T-helper 2 cell treated with Interferon-gamma antibody and Interleukin-4, amounts not matched to agents 5 μg/mL and 100 μg/mL, for 36 hours (primary cell): ENCODE data around the gene KRT39.
A peak's percentile ranks its signal among the peaks of the same experiment; 100 is the strongest.

Experiments used
- DNase-seq: peaks from one replicate; pipeline ENCODE4 v3.0.0; 2021; ENCODE audit warnings: low spot score
- H3K27ac Mint-ChIP-seq: one replicate; pipeline ENCODE4 v1.8.0; 2021; ENCODE audit warnings: mild to moderate bottlenecking, mixed read lengths
- H3K27me3 Mint-ChIP-seq: one replicate; pipeline ENCODE4 v1.8.0; 2021; ENCODE audit warnings: low read depth, mixed read lengths
- H3K36me3 Mint-ChIP-seq: one replicate; pipeline ENCODE4 v1.8.0; 2021; ENCODE audit warnings: low read depth, mixed read lengths
- H3K4me1 Mint-ChIP-seq: one replicate; pipeline ENCODE4 v1.8.0; 2021; ENCODE audit warnings: low read depth, mixed read lengths
- H3K4me3 Mint-ChIP-seq: one replicate; pipeline ENCODE4 v1.8.0; 2022; ENCODE audit warnings: mild to moderate bottlenecking, moderate library complexity, mixed read lengths
- H3K9me3 Mint-ChIP-seq: one replicate; pipeline ENCODE4 v1.8.0; 2021; ENCODE audit warnings: mixed read lengths

Gene KRT39

DNA sequence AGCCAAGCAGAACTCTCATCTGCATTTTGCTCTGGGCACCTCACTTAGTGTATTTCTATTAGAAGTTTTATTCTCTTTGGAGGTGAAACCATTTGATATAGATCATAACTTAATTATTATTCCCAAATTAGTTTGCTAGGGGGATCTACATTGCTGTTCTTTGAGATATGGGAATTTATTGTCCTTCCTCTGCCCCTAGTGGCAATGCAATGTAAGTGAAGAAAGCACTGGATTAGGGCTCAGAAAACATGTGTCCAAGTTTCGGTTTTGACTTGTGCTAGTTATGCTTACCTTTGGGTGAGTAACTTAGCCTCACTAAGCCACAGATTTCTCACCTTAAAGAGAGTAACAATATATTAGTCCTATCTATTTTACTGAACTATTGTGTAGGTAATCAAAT lies 2.9 kb downstream of the KRT39 start:
- H3K9me3 Mint-ChIP-seq: no peaks in the 10 kb centered on the region
- peaks cover 5% of the 10 kb centered on the region for H3K4me1 Mint-ChIP-seq
- H3K36me3 Mint-ChIP-seq: no peaks in the 10 kb centered on the region
- peaks cover 2% of the 10 kb centered on the region for H3K27me3 Mint-ChIP-seq
- no peak for DNase-seq
- H3K27ac Mint-ChIP-seq: no peak overlapping the region
- H3K4me3 Mint-ChIP-seq: no peak overlapping the region

DNA sequence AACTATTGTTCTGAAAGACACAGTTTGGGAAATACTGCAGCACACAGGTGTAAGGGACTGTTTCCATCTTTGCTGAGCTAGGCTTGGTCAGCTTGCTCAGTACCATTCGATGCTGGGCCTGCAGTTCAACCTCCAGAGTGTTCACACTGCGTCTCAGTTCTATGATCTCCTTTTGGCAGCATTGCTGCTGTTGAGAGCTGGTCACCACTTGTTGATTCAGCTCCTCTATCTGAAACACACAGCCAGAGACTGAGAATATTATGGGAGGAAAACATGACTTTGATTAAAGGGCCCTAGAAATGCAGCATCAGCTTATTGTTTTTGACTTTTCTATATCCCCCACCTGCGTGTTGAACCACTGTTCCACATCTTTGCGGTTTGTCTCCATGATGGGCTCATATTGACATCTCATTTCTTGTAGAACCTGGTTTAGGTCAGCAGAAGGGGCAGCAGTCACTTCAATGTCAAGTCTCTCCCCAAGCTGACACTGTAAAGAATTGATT lies 4.6 kb downstream of the KRT39 start:
- no peak overlapping the region for H3K27ac Mint-ChIP-seq
- H3K27me3 Mint-ChIP-seq: no peaks in the 10 kb centered on the region
- no peaks in the 10 kb centered on the region for H3K36me3 Mint-ChIP-seq
- no peak overlapping the region for H3K4me3 Mint-ChIP-seq
- H3K4me1 Mint-ChIP-seq: peaks cover 5% of the 10 kb centered on the region
- DNase-seq: no peak
- no peaks in the 10 kb centered on the region for H3K9me3 Mint-ChIP-seq

DNA sequence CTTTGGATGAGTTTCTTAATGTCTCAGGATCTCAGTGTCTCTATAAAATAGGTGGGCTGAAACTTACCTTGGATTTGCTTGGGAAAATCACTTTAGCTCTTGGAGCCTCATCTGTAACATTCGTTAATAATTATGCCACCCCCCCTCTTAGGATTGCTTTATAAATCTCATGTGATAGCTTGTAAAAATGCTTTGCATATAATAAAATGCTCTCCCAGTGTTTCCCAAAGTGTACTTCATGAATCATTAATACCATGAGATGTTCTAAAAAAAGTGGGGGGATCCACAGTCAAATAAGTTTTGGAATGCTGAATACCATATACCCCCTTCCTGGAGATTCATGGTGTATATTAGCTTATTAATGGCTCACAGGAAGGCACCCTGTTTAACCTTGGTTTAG lies 5.2 kb downstream of the KRT39 start:
- DNase-seq: no peak
- Mint-ChIP-seq H3K27me3 (no peaks in the 10 kb centered on the region), H3K4me1 (peaks cover 5% of the 10 kb centered on the region), H3K9me3 (no peaks in the 10 kb centered on the region), H3K4me3 (no peak overlapping the region), H3K27ac (no peak overlapping the region), H3K36me3 (no peaks in the 10 kb centered on the region)

DNA sequence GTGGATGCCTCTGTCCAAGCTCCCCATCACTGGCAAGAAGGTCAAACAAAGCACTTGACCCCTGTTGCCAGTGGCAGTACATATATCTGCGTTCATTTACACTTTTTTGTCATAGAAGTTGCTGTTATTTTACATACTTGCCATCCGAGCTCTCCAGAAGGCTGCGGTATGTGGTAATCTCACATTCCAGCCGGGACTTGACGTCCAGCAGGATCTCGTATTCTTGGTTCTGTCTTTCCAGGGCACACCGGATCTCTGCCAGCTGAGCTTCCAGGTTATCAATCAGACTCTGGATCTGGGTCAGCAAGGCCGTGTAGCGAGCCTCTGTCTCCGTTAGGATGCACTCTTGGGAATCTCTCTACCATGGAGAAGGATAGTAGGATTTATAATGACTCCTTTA lies 6.6 kb downstream of the KRT39 start:
- Mint-ChIP-seq H3K27me3 (no peaks in the 10 kb centered on the region), H3K27ac (no peak overlapping the region), H3K9me3 (no peaks in the 10 kb centered on the region), H3K4me1 (peaks cover 5% of the 10 kb centered on the region), H3K4me3 (no peak overlapping the region), H3K36me3 (no peaks in the 10 kb centered on the region)
- no peak for DNase-seq

DNA sequence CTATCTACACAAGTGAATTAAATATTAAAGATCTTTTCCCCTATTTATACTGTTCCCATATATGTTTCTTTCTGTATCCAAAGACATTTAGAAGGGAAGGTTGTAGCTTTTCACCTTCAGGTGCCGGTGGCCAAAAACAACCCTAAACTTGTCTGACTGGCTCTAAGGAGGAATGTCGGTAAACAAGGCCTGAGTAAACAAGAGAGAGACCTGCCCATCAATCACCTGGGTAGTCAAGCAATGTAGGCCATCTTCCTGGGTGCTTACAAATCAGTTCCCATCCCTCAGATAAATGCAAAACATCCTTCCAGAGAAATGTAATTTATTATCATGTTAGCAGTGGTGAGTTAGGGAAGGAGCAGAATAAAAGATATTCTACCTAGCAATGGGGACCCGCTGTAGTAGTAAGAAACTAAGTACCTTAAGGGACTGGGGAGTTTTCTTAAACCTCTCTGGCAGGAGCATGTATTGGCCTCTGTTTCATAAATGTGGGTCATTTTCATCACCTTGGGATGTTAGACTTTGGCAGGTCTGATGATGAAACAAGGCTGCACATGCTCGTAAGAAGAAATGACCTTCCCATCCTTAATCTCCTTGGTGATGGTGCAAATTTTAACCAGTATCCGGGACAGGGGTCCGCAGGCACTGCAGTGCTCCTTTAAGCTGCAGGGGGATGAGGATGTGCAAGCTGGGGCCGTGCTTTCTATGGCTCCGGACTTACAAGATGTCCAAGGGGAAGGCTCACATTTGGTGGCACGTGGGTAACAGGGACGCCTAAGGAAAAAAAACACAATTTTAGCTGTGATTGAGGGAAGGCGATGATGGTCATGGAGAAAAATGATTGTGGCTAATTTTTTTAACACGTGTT lies 8.4 kb downstream of the KRT39 start:
- Mint-ChIP-seq H3K36me3 (no peaks in the 10 kb centered on the region), H3K27ac (no peak overlapping the region)
- no peak for DNase-seq

DNA sequence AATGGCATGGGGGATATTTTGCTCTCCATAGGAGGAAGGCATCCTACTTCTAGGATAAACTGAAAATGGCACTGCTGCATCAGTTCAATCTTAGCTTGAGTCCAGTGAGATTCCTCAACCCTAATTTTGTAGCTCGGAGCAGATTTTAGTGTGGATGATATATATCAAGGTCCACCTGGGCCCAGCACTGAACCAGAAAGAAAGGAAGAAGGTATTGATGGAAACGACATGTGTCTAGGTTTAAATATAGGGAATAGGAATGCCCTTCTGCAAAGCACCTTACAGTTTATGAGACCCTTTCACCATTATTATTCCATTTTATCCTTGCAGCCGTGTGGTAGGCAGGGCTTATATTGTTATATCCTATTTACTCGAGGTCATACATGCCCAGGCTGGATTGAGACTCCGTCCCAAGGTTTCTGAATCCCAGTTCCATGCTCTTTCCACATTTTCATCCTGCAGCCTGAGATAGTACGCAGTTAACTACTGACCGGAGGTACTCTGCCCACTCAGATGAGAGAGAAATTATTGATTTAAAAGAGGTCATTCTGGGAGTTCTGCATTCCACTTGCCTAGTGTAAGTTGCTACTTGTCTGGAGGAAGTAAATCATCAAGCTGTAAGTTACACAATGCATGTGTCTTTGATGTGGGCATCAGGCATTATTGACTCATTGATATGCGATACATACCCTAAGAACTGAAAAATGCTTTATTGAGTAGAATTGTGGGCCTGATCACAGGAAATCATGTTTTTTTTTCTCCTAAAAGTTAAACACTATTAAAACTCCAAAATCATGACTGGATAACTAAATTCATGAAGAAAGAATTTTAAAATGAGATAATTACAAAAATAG lies 10.1 kb downstream of the KRT39 start:
- H3K4me1 Mint-ChIP-seq: peaks cover 5% of the 10 kb centered on the region
- peaks cover 9% of the 10 kb centered on the region for H3K27me3 Mint-ChIP-seq
- no peak overlapping the region for H3K27ac Mint-ChIP-seq
- H3K4me3 Mint-ChIP-seq: no peak overlapping the region
- no peak for DNase-seq
- no peaks in the 10 kb centered on the region for H3K36me3 Mint-ChIP-seq
- H3K9me3 Mint-ChIP-seq: no peaks in the 10 kb centered on the region

More for the DNA sequence above, 8.4 kb downstream of the KRT39 start:
- Mint-ChIP-seq H3K9me3 (no peaks in the 10 kb centered on the region), H3K27me3 (peaks cover 2% of the 10 kb centered on the region), H3K4me3 (no peak overlapping the region), H3K4me1 (peaks cover 5% of the 10 kb centered on the region)

DNA sequence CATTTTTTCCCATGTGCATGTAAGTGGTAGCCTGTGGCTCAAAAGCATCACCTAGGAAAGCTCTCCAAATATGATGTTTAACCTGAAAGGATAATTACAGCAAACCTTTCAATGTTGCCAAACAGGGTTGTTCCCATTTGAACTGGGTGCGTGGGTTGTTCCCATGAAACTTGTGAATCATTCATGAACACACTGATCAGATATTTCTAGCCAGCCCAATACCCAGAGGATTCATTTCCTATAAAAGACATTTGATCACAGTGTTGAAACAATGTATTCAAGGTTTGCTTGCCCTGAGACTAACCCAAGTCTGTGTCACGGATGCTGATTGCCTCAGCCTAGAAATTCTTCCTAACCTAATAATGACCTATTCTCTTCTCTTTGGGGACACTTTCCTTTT lies 12.9 kb downstream of the KRT39 start:
- peaks cover 17% of the 10 kb centered on the region for H3K27me3 Mint-ChIP-seq
- no peaks in the 10 kb centered on the region for H3K9me3 Mint-ChIP-seq
- H3K27ac Mint-ChIP-seq: no peak overlapping the region
- no peaks in the 10 kb centered on the region for H3K36me3 Mint-ChIP-seq
- no peak overlapping the region for H3K4me3 Mint-ChIP-seq
- DNase-seq: peak; percentile 10
- no peaks in the 10 kb centered on the region for H3K4me1 Mint-ChIP-seq

DNA sequence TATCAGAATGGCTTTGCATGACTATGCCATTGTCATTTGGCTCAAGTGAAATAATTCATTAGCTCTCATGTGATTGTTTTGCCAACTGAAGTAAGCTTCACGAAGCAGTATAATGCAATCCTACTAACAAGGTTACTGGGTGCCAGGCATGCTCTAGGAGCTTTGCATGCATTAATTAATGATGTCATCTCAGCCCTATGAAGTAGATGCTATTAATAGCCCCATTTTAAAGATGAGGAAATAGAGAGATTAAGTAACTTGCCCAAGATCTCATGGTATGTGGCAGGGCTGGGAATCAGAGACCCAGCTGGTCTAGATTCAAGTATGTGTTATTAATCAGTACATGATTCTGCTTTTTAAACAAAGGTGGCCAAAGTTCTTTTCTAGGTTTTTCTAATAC lies 14.1 kb downstream of the KRT39 start:
- Mint-ChIP-seq H3K4me1 (no peaks in the 10 kb centered on the region), H3K4me3 (no peak overlapping the region), H3K36me3 (no peaks in the 10 kb centered on the region), H3K27me3 (peaks cover 22% of the 10 kb centered on the region), H3K9me3 (no peaks in the 10 kb centered on the region), H3K27ac (no peak overlapping the region)
- DNase-seq: no peak

DNA sequence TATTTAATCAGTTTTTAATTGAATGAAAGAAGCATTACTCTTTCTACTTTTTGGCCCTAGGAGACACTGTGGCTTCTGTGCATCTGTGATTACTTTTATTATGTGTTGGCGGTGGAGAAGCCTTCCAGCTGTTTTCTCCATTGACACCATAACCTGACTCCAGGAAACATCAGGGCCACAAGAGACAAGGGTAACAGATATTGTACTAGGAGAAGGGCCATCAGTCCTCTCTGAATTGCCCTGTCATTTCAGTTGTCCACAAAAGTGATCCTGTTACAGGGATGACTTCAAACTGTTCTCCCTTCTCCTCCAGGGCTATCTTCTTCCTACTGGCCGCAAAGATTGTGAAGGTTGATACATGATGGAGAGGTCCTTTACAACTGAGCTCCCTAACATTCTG lies 14.6 kb downstream of the KRT39 start:
- Mint-ChIP-seq H3K36me3 (no peaks in the 10 kb centered on the region), H3K27ac (no peak overlapping the region), H3K27me3 (peaks cover 25% of the 10 kb centered on the region), H3K4me1 (no peaks in the 10 kb centered on the region), H3K4me3 (no peak overlapping the region), H3K9me3 (no peaks in the 10 kb centered on the region)
- no peak for DNase-seq

DNA sequence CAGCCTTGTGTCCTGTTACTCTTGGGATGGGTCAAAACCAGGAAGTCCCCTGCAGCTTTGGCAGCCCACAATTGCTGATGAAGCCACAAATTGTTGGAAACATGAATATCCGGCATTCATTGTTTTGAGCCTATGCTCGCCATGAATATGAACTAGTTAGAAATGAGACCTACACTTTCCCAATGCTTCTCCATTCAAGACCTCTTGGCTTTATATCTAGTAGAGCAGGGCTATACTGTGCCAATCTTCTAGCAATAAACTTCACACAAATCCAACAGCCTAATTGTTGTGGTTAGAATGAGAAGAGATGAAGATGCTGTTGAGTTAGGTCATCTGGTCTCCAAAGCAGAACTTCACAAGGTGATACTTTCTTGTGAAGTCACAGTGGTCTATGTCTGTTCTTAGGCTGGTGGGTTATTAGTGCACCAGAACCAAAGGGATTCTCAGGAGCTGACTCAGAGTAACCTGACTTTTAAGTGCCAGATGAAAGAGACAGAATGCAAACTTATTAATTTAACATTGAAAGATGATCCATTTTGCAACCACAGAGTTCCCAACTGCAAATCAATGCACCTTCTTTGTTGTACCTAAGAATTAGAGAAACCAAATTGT lies 15.6 kb downstream of the KRT39 start:
- peaks cover 32% of the 10 kb centered on the region for H3K27me3 Mint-ChIP-seq
- H3K27ac Mint-ChIP-seq: no peak overlapping the region
- no peak overlapping the region for H3K4me3 Mint-ChIP-seq
- no peaks in the 10 kb centered on the region for H3K4me1 Mint-ChIP-seq
- no peaks in the 10 kb centered on the region for H3K36me3 Mint-ChIP-seq
- DNase-seq: no peak
- H3K9me3 Mint-ChIP-seq: no peaks in the 10 kb centered on the region

DNA sequence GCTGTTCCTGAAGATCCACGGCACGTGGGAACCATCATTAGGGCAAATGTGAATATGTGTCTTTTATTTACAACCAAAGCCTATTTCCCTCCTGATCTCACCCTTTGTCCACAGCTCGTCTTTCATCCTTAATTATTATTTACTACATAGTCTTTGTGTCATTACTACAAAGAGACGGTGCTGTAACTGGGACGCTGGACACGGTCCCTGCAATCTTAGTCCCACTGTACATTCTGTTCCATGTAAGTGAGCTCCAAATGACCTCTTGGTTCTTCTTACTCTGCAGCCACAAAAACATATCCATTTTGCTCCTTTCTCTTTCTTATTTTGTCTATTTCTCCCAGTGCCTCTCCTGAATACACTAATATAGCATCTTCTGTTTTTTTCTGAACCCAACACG lies 16.6 kb downstream of the KRT39 start:
- no peak overlapping the region for H3K27ac Mint-ChIP-seq
- no peak for DNase-seq
- no peak overlapping the region for H3K4me3 Mint-ChIP-seq
- peaks cover 37% of the 10 kb centered on the region for H3K27me3 Mint-ChIP-seq
- H3K36me3 Mint-ChIP-seq: no peaks in the 10 kb centered on the region
- no peaks in the 10 kb centered on the region for H3K4me1 Mint-ChIP-seq
- no peaks in the 10 kb centered on the region for H3K9me3 Mint-ChIP-seq

DNA sequence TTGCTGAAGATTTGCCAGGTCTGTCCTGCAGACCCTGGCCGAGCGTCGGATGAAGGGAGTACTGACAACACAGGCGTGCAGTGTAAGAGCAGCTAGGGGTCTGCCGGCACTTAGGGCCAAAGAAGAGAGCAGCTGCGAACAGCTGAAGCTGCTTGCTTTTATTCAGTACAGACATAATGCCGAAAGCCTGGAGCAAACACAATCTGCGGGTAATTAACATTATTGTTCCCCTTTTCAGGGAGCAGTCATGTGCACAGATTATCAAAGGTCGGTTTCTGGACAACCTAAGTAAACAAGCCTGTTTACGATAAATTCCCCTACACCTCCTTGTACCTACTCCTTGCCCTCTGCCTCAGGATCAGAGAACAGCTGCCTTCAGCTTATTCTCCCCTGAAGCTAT lies 17.3 kb downstream of the KRT39 start:
- Mint-ChIP-seq H3K27ac (no peak overlapping the region), H3K4me1 (no peaks in the 10 kb centered on the region), H3K9me3 (no peaks in the 10 kb centered on the region), H3K4me3 (no peak overlapping the region), H3K36me3 (no peaks in the 10 kb centered on the region), H3K27me3 (peaks cover 40% of the 10 kb centered on the region)
- no peak for DNase-seq

DNA sequence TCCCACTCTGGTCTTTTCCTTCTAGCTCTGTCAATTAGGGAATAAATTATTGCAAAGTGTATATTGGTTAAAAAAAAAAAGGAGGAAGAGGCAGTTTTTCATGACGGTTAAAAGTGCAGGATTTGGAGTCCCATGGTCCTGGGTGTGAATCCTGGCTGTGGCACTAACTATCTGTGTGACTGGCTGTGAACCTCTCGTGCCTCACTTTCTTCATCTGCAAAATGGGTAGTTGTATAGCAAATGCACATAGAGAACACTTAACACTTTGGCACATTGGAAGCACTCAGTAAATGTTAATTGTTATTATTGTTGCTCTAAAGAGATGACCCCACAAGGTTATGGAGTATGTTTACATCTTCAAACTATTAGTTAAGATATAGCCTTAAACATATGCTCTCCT lies 18.8 kb downstream of the KRT39 start:
- H3K27me3 Mint-ChIP-seq: peaks cover 40% of the 10 kb centered on the region
- H3K4me1 Mint-ChIP-seq: no peaks in the 10 kb centered on the region
- DNase-seq: no peak
- no peak overlapping the region for H3K27ac Mint-ChIP-seq
- no peaks in the 10 kb centered on the region for H3K9me3 Mint-ChIP-seq
- no peaks in the 10 kb centered on the region for H3K36me3 Mint-ChIP-seq
- H3K4me3 Mint-ChIP-seq: no peak overlapping the region

DNA sequence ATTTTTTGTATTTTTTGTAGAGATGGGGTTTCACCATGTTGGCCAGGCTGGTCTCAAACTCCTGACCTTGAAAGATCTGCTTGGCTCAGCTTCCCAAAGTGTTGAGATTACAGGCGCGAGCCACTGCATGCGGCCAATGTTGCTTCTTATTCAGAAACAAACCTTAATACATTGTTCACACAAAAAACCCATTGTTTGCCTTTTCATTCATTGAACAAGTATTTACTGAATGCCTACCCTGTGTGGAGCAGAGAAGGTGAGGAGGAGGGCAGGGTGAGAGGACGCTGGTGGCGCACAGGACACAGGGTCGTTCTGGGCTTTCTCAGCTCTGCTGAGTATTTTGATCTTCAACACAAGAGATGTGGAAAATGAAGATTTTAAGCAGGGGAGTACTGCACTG lies 21.3 kb downstream of the KRT39 start:
- Mint-ChIP-seq H3K27me3 (peaks cover 38% of the 10 kb centered on the region), H3K27ac (no peak overlapping the region), H3K4me1 (no peaks in the 10 kb centered on the region), H3K36me3 (no peaks in the 10 kb centered on the region), H3K9me3 (no peaks in the 10 kb centered on the region), H3K4me3 (no peak overlapping the region)
- no peak for DNase-seq
